Transverse colon (tissue), 3 donors: ENCODE data around the gene ALDOC.

Experiments
- EP300 ChIP-seq: sonication (generic); formaldehyde crosslinking; IDR thresholded peaks from one replicate; pipeline ENCODE4 v1.6.1; 2017; ENCODE audit warnings: antibody characterized with exemption, low read depth
- POLR2A ChIP-seq: fragments of 450-650 bp; IDR thresholded peaks from one replicate; pipeline ENCODE4 v1.6.1; 2016; ENCODE audit warnings: antibody characterized with exemption, mild to moderate bottlenecking, moderate library complexity
- TF ChIP-seq, protein P1 (sequence below), 5 experiments: fragments of 200-600 bp in 3 of 5; fragments of 450-650 bp in 2 of 5; sonication (generic) in 3 of 5; IDR thresholded peaks; 1 replicate in 2 of 5; 2 replicates in 3 of 5; pipeline ENCODE4 v1.5.1; 2016 to 2017; ENCODE audit warnings: antibody characterized with exemption in 5 of 5, inconsistent platforms in 3 of 5, mild to moderate bottlenecking in 2 of 5, moderate library complexity in 1 of 5

DNA sequence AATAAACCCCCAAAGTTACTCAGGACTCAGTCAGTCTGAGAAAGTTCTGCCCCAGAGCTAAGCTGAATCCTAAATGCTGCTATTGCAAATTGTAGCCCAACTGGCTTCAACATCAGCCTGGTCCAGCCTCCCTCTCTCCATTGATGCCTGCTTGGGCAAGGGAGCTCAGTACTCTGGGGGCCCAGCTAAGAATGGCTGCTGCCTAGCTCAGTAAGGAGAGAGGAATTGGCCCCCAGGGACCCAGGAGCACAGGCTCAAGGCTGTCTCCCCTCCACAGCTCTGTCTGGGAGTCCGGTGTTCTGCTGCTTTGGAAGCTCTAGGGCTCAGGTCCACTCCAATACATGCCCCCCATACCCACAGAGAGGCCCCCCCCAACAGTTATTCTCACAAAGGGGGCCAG is 25.8 kb downstream of the ALDOC start:
- TF ChIP-seq, protein P1, sequence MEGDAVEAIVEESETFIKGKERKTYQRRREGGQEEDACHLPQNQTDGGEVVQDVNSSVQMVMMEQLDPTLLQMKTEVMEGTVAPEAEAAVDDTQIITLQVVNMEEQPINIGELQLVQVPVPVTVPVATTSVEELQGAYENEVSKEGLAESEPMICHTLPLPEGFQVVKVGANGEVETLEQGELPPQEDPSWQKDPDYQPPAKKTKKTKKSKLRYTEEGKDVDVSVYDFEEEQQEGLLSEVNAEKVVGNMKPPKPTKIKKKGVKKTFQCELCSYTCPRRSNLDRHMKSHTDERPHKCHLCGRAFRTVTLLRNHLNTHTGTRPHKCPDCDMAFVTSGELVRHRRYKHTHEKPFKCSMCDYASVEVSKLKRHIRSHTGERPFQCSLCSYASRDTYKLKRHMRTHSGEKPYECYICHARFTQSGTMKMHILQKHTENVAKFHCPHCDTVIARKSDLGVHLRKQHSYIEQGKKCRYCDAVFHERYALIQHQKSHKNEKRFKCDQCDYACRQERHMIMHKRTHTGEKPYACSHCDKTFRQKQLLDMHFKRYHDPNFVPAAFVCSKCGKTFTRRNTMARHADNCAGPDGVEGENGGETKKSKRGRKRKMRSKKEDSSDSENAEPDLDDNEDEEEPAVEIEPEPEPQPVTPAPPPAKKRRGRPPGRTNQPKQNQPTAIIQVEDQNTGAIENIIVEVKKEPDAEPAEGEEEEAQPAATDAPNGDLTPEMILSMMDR (IDR thresholded peaks at IDR 0.05), result no peak
- TF ChIP-seq POLR2A (no peak), EP300 (no peak)
